Endodermal cell (in vitro differentiated cells): Measurements from ENCODE around the gene FARP2. TPM values are rescaled to one million over a fixed set of nuclear protein-coding genes. Genes with fewer than 3 reads are reported as not detected.

Source experiments
- DNase-seq: peaks from one replicate; pipeline ENCODE4 v3.0.0-alpha.2; 2017
- H3K27ac ChIP-seq: 2 replicates; pipeline ENCODE4 v1.5.1; 2013; ENCODE audit warnings: mild to moderate bottlenecking, low read depth, low read length, moderate library complexity
- H3K27me3 ChIP-seq: 2 replicates; pipeline ENCODE4 v1.6.1; 2013; ENCODE audit warnings: mild to moderate bottlenecking, low read length, moderate library complexity; ENCODE audit not compliant: insufficient read depth, control insufficient read depth, poor library complexity, severe bottlenecking
- H3K36me3 ChIP-seq: 2 replicates; pipeline ENCODE4 v1.7.0; 2013; ENCODE audit warnings: mild to moderate bottlenecking, low read length, moderate library complexity; ENCODE audit not compliant: control insufficient read depth, insufficient read depth
- H3K4me1 ChIP-seq: one replicate; pipeline ENCODE4 v1.7.0; 2013; ENCODE audit warnings: low read length; ENCODE audit not compliant: control insufficient read depth, insufficient read depth
- H3K4me3 ChIP-seq: 2 replicates; pipeline ENCODE4 v1.5.1; 2013; ENCODE audit warnings: mild to moderate bottlenecking, low read length, moderate library complexity
- H3K9ac ChIP-seq: 2 replicates; pipeline ENCODE4 v1.6.1; 2013; ENCODE audit warnings: mild to moderate bottlenecking, low read length, moderate library complexity; ENCODE audit not compliant: poor library complexity, severe bottlenecking; ENCODE audit errors: extremely low read depth
- H3K9me3 ChIP-seq: 2 replicates; pipeline ENCODE4 v1.6.1; 2013; ENCODE audit warnings: mild to moderate bottlenecking, low read length, moderate library complexity; ENCODE audit not compliant: control insufficient read depth
- H3K27ac Mint-ChIP-seq: 2 replicates; pipeline ENCODE4 v1.8.0; 2020; ENCODE audit warnings: mixed read lengths
- H3K27me3 Mint-ChIP-seq: 2 replicates; pipeline ENCODE4 v1.8.0; 2021; ENCODE audit warnings: mild to moderate bottlenecking, mixed read lengths; ENCODE audit not compliant: insufficient read depth
- H3K36me3 Mint-ChIP-seq: 2 replicates; pipeline ENCODE4 v1.8.0; 2020; ENCODE audit warnings: low read depth, mixed read lengths
- H3K4me1 Mint-ChIP-seq: 2 replicates; pipeline ENCODE4 v1.8.0; 2020; ENCODE audit warnings: mixed read lengths
- H3K4me3 Mint-ChIP-seq: 2 replicates; pipeline ENCODE4 v1.8.0; 2020; ENCODE audit warnings: mild to moderate bottlenecking, moderate library complexity, mixed read lengths
- H3K9me3 Mint-ChIP-seq: 2 replicates; pipeline ENCODE4 v1.8.0; 2020; ENCODE audit warnings: mild to moderate bottlenecking, mixed read lengths
- WGBS, 2 experiments: methylation state at CpG; one replicate each; pipeline versions ENCODE4 v1.1.5 to v1.1.7; 2013; ENCODE audit warnings: missing lambda C conversion rate in 2 of 2, mixed read lengths in 1 of 2; ENCODE audit not compliant: insufficient coverage in 1 of 2, insufficient read length in 1 of 2; 5-methylcytosine and 5-hydroxymethylcytosine counted together
- total RNA-seq, 2 donors: library from RNA; stranded (reverse); fragmentation: NEBNext Ultra II Directional in 1 of 2; extraction: Animal tissue kit (Norgen Biotek cat#: 25700) in 1 of 2; gene quantifications; 2 replicates in 1 of 2; 3 replicates in 1 of 2; pipeline ENCODE4 v1.2.1, GENCODE V29; 2021
- TF ChIP-seq, protein P1 (sequence below): fragments of 200-600 bp; sonication (generic); conservative IDR thresholded peaks from 2 replicates; pipeline ENCODE4 v1.5.0; 2021; ENCODE audit warnings: antibody characterized with exemption, mild to moderate bottlenecking

The FARP2 gene
- total RNA-seq, 2 donors from 2014 or later: 36.4 to 51.4 TPM

DNA sequence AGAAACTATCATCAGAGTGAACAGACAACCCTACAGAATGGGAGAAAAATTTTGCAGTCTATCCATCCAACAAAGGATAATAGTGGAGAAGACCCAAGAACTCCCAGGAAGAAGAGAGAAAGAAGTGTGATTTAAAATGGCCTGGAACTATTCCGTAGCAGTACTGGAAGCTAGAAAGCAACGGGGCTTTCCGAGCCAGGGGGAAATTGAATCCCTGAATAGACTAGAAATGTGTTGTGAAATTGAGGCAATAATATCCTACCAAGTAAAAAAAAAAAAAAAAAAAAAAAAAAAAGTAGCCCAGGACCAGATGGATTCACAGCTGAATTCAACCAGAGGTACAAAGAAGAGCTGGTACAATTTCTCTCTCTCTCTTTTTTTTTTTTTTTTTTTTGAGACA lies 69.3 kb downstream of the FARP2 start:
- 100% methylated on average over 3 of the region's 3 CpGs for WGBS, 2 experiments
- peaks cover 56% of the 10 kb centered on the region for H3K36me3 Mint-ChIP-seq
- Histone ChIP-seq H3K27ac (no peak overlapping the region), H3K9me3 (peaks cover 15% of the 10 kb centered on the region), H3K4me1 (no peaks in the 10 kb centered on the region), H3K9ac (no peak overlapping the region), H3K36me3 (peaks cover 35% of the 10 kb centered on the region), H3K27me3 (no peaks in the 10 kb centered on the region), H3K4me3 (no peak overlapping the region)
- no peak overlapping the region for H3K27ac Mint-ChIP-seq
- no peak for DNase-seq
- H3K4me3 Mint-ChIP-seq: no peak overlapping the region
- H3K9me3 Mint-ChIP-seq: peaks cover 23% of the 10 kb centered on the region
- TF ChIP-seq, protein P1, sequence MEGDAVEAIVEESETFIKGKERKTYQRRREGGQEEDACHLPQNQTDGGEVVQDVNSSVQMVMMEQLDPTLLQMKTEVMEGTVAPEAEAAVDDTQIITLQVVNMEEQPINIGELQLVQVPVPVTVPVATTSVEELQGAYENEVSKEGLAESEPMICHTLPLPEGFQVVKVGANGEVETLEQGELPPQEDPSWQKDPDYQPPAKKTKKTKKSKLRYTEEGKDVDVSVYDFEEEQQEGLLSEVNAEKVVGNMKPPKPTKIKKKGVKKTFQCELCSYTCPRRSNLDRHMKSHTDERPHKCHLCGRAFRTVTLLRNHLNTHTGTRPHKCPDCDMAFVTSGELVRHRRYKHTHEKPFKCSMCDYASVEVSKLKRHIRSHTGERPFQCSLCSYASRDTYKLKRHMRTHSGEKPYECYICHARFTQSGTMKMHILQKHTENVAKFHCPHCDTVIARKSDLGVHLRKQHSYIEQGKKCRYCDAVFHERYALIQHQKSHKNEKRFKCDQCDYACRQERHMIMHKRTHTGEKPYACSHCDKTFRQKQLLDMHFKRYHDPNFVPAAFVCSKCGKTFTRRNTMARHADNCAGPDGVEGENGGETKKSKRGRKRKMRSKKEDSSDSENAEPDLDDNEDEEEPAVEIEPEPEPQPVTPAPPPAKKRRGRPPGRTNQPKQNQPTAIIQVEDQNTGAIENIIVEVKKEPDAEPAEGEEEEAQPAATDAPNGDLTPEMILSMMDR: no peak
- no peaks in the 10 kb centered on the region for H3K4me1 Mint-ChIP-seq
- H3K27me3 Mint-ChIP-seq: no peaks in the 10 kb centered on the region

DNA sequence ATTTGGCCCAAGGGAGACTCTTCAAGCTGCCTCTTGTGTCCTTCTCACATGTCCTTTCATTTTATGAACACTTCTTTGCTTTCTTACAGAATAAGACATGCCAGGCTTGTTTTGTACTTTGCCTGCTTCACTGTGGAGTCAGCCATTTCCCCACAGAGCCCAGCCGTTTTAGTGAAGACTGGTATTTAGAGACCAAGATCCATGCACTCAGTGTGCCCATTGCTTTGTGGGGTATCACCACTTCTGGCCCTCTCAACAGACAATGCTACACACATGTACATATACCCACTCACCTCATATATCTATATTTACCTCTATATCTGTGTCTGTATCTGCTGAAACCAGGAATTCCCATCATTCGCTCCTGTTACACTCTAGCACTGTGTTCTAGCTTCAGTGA lies 74.1 kb downstream of the FARP2 start:
- H3K27ac ChIP-seq: no peak overlapping the region
- H3K27me3 Mint-ChIP-seq: no peaks in the 10 kb centered on the region
- TF ChIP-seq, protein P1: no peak
- no peaks in the 10 kb centered on the region for H3K4me1 Mint-ChIP-seq
- peaks cover 6% of the 10 kb centered on the region for H3K9me3 ChIP-seq
- peaks cover 63% of the 10 kb centered on the region for H3K36me3 Mint-ChIP-seq
- no peak overlapping the region for H3K4me3 Mint-ChIP-seq
- WGBS, 2 experiments: 95 to 100% methylated on average over 2 of the region's 2 CpGs
- H3K27me3 ChIP-seq: no peaks in the 10 kb centered on the region
- H3K36me3 ChIP-seq: peaks cover 55% of the 10 kb centered on the region
- no peak for DNase-seq
- H3K9me3 Mint-ChIP-seq: peaks cover 14% of the 10 kb centered on the region
- H3K4me1 ChIP-seq: no peaks in the 10 kb centered on the region
- no peak overlapping the region for H3K27ac Mint-ChIP-seq
- no peak overlapping the region for H3K9ac ChIP-seq
- no peak overlapping the region for H3K4me3 ChIP-seq

DNA sequence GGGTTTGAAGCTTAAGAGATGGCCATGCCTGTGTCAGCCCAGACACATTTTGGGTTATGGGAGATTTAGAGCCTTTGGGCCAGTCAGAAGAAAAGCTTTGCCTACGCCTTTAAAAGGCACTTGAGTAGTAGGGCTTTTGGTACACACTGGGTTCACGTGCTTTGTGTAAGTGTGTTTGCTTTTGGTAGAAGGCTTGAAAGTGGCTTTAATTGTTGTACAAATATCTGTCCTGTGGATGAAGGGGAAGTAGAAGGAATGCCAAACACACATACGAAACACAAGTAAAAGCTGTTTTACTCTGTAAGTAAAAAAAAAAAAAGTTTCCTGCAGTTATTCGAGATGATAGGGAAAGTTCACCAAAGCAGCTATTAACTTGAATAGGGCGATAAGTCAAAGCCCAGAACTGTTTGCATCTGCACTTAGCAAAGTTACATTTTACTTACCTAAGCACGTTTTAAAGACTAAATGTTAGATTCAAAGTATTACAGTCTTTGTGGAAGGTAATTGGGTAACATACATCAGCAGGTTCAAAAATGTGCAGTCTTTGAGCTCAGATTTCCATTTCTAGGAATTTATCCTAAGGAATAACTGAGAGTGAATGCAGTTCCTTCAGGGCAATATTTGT lies 76.9 kb downstream of the FARP2 start:
- no peaks in the 10 kb centered on the region for H3K27me3 ChIP-seq
- WGBS, 2 experiments: 94 to 95% methylated on average over 6 of the region's 6 CpGs
- DNase-seq: no peak
- peaks cover 77% of the 10 kb centered on the region for H3K36me3 Mint-ChIP-seq
- H3K9ac ChIP-seq: no peak overlapping the region
- H3K4me3 Mint-ChIP-seq: no peak overlapping the region
- no peaks in the 10 kb centered on the region for H3K4me1 ChIP-seq
- H3K27ac ChIP-seq: no peak overlapping the region
- H3K4me1 Mint-ChIP-seq: no peaks in the 10 kb centered on the region
- peaks cover 6% of the 10 kb centered on the region for H3K9me3 ChIP-seq
- peaks cover 73% of the 10 kb centered on the region for H3K36me3 ChIP-seq
- H3K27me3 Mint-ChIP-seq: no peaks in the 10 kb centered on the region
- peaks cover 14% of the 10 kb centered on the region for H3K9me3 Mint-ChIP-seq
- TF ChIP-seq, protein P1: no peak
- H3K27ac Mint-ChIP-seq: no peak overlapping the region
- no peak overlapping the region for H3K4me3 ChIP-seq
